ENCODE measurements around the gene SCG3. TPM values are rescaled to one million over a fixed set of nuclear protein-coding genes. Genes with fewer than 3 reads are reported as not detected.
"Not testable (repeated sequence)": the region's sequence is repeated elsewhere in the genome, so short reads cannot be mapped to it uniquely, and the experiment has no call there.

SCG3 gene
- total and polyA plus RNA-seq, 2 donors: 0.19 to 0.59 TPM

DNA sequence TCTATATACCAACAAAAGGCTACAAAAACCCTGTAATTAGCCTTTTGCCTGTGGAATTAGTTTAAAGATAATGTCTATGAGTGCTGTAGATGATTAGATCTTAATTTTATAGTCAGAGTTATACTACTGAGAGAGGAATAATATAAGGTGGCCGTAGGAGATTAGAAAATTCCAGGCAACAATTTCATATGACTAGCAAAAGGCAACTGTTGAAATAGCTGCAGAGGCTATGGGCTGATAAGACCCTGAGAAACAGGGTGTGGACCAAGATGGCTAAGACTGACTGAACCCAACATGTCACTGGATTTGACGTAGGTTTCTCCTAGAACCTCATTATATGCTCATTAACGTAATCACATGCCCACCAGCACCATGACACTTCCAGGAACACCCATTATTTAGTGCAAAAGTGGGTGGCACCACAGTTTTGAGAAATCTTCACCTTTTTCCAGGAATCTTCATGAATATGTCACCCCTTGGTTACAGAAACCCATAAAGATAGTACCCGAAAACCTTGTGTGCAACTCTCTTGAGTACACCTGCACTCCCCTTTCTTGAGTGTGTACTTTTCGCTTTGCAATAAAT, 29.1 kb upstream of the SCG3 start:
- no peaks in the 10 kb centered on the region for H3K9me3 ChIP-seq (ENCODE audit: control insufficient read depth in 2 of 2, insufficient read depth in 1 of 2, low read length in 1 of 2)
- no peak overlapping the region for H3K4me3 ChIP-seq (ENCODE audit: low read length in 2 of 2)
- no peaks in the 10 kb centered on the region for H3K36me3 ChIP-seq (ENCODE audit: control insufficient read depth in 2 of 2, insufficient read depth in 2 of 2, low read length in 1 of 2)
- no peaks in the 10 kb centered on the region for H3K27me3 ChIP-seq (ENCODE audit: control insufficient read depth in 2 of 2, insufficient read depth in 1 of 2, low read length in 1 of 2)
- no peaks in the 10 kb centered on the region for H3K4me1 ChIP-seq (ENCODE audit: control insufficient read depth in 2 of 2, insufficient read depth in 2 of 2, low read length in 2 of 2)
- H3K27ac ChIP-seq (ENCODE audit: low read depth in 1 of 2, low read length in 1 of 2): no peak overlapping the region
- DNase-seq (ENCODE audit: low read depth in 6 of 9, low spot score in 9 of 9): no peak
- WGBS: 95% methylated on average over 5 of the region's 5 CpGs

GRCh38 chr15:51655401-51656057, 25.8 kb upstream of the SCG3 start:
- H3K27ac ChIP-seq (ENCODE audit: low read depth in 1 of 2, low read length in 1 of 2); H3K27me3 ChIP-seq (ENCODE audit: control insufficient read depth in 2 of 2, insufficient read depth in 1 of 2, low read length in 1 of 2); H3K36me3 ChIP-seq (ENCODE audit: control insufficient read depth in 2 of 2, insufficient read depth in 2 of 2, low read length in 1 of 2); H3K4me1 ChIP-seq (ENCODE audit: control insufficient read depth in 2 of 2, insufficient read depth in 2 of 2, low read length in 2 of 2); H3K9me3 ChIP-seq (ENCODE audit: control insufficient read depth in 2 of 2, insufficient read depth in 1 of 2, low read length in 1 of 2); H3K4me3 ChIP-seq (ENCODE audit: low read length in 2 of 2); DNase-seq (ENCODE audit: low read depth in 6 of 9, low spot score in 9 of 9): not testable (repeated sequence)
- WGBS: 98% methylated on average over 24 of the region's 24 CpGs

DNA sequence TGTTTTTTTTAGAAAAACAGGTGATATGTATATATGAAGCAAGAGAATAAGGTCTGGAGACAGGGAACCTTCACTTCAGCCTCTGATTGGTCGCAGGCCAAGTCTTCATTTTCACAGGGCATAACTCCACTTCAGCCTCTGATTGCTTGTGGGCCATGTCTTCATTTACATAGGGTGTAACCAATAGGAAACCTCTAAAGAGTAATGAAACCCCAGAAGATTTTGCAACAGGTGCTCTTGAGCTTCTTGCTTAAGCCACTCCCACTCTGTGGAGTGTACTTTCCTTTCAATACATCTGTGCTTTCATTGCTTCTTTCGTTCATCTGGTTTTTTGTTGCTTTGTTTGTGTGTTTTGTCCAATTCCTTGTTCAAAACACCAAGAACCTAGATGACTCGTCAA, 22.6 kb upstream of the SCG3 start:
- Histone ChIP-seq H3K27ac (ENCODE audit: low read depth in 1 of 2, low read length in 1 of 2) (no peak overlapping the region), H3K27me3 (ENCODE audit: control insufficient read depth in 2 of 2, insufficient read depth in 1 of 2, low read length in 1 of 2) (no peaks in the 10 kb centered on the region), H3K4me1 (ENCODE audit: control insufficient read depth in 2 of 2, insufficient read depth in 2 of 2, low read length in 2 of 2) (no peaks in the 10 kb centered on the region), H3K4me3 (ENCODE audit: low read length in 2 of 2) (no peak overlapping the region), H3K36me3 (ENCODE audit: control insufficient read depth in 2 of 2, insufficient read depth in 2 of 2, low read length in 1 of 2) (no peaks in the 10 kb centered on the region), H3K9me3 (ENCODE audit: control insufficient read depth in 2 of 2, insufficient read depth in 1 of 2, low read length in 1 of 2) (no peaks in the 10 kb centered on the region)
- WGBS: 94% methylated on average over 3 of the region's 3 CpGs
- DNase-seq (ENCODE audit: low read depth in 6 of 9, low spot score in 9 of 9): peak in 1 of 9 donors; percentile 6

- no peaks in the 10 kb centered on the region for H3K36me3 ChIP-seq (ENCODE audit: control insufficient read depth in 2 of 2, insufficient read depth in 2 of 2, low read length in 1 of 2)
- H3K4me3 ChIP-seq (ENCODE audit: low read length in 2 of 2): no peak overlapping the region
- 97% methylated on average over 2 of the region's 2 CpGs for WGBS
- no peaks in the 10 kb centered on the region for H3K9me3 ChIP-seq (ENCODE audit: control insufficient read depth in 2 of 2, insufficient read depth in 1 of 2, low read length in 1 of 2)
- no peaks in the 10 kb centered on the region for H3K27me3 ChIP-seq (ENCODE audit: control insufficient read depth in 2 of 2, insufficient read depth in 1 of 2, low read length in 1 of 2)
- H3K27ac ChIP-seq (ENCODE audit: low read depth in 1 of 2, low read length in 1 of 2): no peak overlapping the region
- no peaks in the 10 kb centered on the region for H3K4me1 ChIP-seq (ENCODE audit: control insufficient read depth in 2 of 2, insufficient read depth in 2 of 2, low read length in 2 of 2)
- no peak for DNase-seq (ENCODE audit: low read depth in 6 of 9, low spot score in 9 of 9)
Observed at GRCh38 chr15:51661072-51661471, 20.2 kb upstream of the SCG3 start.

- no peaks in the 10 kb centered on the region for H3K9me3 ChIP-seq (ENCODE audit: control insufficient read depth in 2 of 2, insufficient read depth in 1 of 2, low read length in 1 of 2)
Observed at GRCh38 chr15:51667478-51667877, 13.8 kb upstream of the SCG3 start.

DNA sequence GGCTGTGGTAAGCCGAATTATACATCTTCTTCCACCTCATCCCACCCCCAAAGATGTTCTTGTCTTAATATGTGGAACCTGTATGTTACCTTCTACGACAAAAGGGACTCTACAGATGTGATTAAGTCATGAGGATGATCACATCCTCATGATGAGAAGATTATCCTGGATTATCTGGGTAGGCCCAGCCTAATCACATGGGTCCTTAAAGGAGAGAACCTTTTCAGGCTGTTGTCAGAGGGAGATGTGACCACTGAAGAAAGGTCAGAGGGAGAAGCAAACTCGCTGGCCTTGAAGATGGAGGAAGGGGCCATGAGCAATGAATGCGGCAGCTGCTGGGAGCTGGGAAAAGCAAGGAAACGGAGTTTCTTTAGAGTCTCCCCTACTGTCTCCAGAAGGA, 12.9 kb upstream of the SCG3 start:
- WGBS: 96% methylated on average over 5 of the region's 5 CpGs
- Histone ChIP-seq H3K27me3 (ENCODE audit: control insufficient read depth in 2 of 2, insufficient read depth in 1 of 2, low read length in 1 of 2) (no peaks in the 10 kb centered on the region), H3K4me1 (ENCODE audit: control insufficient read depth in 2 of 2, insufficient read depth in 2 of 2, low read length in 2 of 2) (no peaks in the 10 kb centered on the region), H3K36me3 (ENCODE audit: control insufficient read depth in 2 of 2, insufficient read depth in 2 of 2, low read length in 1 of 2) (no peaks in the 10 kb centered on the region), H3K4me3 (ENCODE audit: low read length in 2 of 2) (no peak overlapping the region), H3K9me3 (ENCODE audit: control insufficient read depth in 2 of 2, insufficient read depth in 1 of 2, low read length in 1 of 2) (no peaks in the 10 kb centered on the region), H3K27ac (ENCODE audit: low read depth in 1 of 2, low read length in 1 of 2) (no peak overlapping the region)
- no peak for DNase-seq (ENCODE audit: low read depth in 6 of 9, low spot score in 9 of 9)

More at GRCh38 chr15:51667478-51667877, 13.8 kb upstream of the SCG3 start:
- DNase-seq (ENCODE audit: low read depth in 6 of 9, low spot score in 9 of 9): peak in 2 of 9 donors; percentile 4 to 38
- no peaks in the 10 kb centered on the region for H3K36me3 ChIP-seq (ENCODE audit: control insufficient read depth in 2 of 2, insufficient read depth in 2 of 2, low read length in 1 of 2)
- H3K4me3 ChIP-seq (ENCODE audit: low read length in 2 of 2): no peak overlapping the region
- H3K27me3 ChIP-seq (ENCODE audit: control insufficient read depth in 2 of 2, insufficient read depth in 1 of 2, low read length in 1 of 2): no peaks in the 10 kb centered on the region
- H3K27ac ChIP-seq (ENCODE audit: low read depth in 1 of 2, low read length in 1 of 2): no peak overlapping the region
- WGBS: 20% methylated on average over 6 of the region's 6 CpGs
- no peaks in the 10 kb centered on the region for H3K4me1 ChIP-seq (ENCODE audit: control insufficient read depth in 2 of 2, insufficient read depth in 2 of 2, low read length in 2 of 2)

- H3K4me1 ChIP-seq (ENCODE audit: control insufficient read depth in 2 of 2, insufficient read depth in 2 of 2, low read length in 2 of 2): no peaks in the 10 kb centered on the region
- no peaks in the 10 kb centered on the region for H3K27me3 ChIP-seq (ENCODE audit: control insufficient read depth in 2 of 2, insufficient read depth in 1 of 2, low read length in 1 of 2)
- no peak for DNase-seq (ENCODE audit: low read depth in 6 of 9, low spot score in 9 of 9)
- H3K4me3 ChIP-seq (ENCODE audit: low read length in 2 of 2): no peak overlapping the region
- H3K9me3 ChIP-seq (ENCODE audit: control insufficient read depth in 2 of 2, insufficient read depth in 1 of 2, low read length in 1 of 2): no peaks in the 10 kb centered on the region
- no peak overlapping the region for H3K27ac ChIP-seq (ENCODE audit: low read depth in 1 of 2, low read length in 1 of 2)
- H3K36me3 ChIP-seq (ENCODE audit: control insufficient read depth in 2 of 2, insufficient read depth in 2 of 2, low read length in 1 of 2): no peaks in the 10 kb centered on the region
- WGBS: 98% methylated on average over 2 of the region's 2 CpGs
Observed at GRCh38 chr15:51669381-51669780, 11.9 kb upstream of the SCG3 start.

DNA sequence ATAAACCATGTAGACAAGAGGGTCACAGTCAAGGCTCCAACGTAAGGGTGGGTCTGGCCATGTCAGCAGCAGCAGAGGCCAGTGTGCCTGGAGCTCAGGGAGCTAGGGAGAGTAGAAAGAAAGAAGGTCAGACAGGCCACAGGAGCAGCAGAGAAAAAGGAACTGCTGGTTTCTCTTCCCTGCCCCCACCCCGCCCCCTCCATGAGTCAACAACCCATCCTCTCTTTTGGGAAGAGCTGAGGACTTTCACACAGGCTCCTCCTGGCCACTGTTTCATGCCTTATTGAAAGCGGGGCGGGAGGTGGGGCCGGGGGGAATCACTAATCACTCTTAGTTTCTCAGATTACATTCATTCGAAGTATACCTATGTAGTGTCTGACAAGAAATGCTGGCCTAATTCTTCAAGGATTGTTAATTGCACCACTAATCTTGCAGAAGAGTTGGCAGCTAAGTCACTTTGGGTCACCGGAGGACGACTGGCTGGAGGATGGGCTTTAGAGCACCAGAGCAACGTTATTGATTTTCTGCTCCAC, 9.1 kb upstream of the SCG3 start:
- no peaks in the 10 kb centered on the region for H3K36me3 ChIP-seq (ENCODE audit: control insufficient read depth in 2 of 2, insufficient read depth in 2 of 2, low read length in 1 of 2)
- no peak for DNase-seq (ENCODE audit: low read depth in 6 of 9, low spot score in 9 of 9)

DNA sequence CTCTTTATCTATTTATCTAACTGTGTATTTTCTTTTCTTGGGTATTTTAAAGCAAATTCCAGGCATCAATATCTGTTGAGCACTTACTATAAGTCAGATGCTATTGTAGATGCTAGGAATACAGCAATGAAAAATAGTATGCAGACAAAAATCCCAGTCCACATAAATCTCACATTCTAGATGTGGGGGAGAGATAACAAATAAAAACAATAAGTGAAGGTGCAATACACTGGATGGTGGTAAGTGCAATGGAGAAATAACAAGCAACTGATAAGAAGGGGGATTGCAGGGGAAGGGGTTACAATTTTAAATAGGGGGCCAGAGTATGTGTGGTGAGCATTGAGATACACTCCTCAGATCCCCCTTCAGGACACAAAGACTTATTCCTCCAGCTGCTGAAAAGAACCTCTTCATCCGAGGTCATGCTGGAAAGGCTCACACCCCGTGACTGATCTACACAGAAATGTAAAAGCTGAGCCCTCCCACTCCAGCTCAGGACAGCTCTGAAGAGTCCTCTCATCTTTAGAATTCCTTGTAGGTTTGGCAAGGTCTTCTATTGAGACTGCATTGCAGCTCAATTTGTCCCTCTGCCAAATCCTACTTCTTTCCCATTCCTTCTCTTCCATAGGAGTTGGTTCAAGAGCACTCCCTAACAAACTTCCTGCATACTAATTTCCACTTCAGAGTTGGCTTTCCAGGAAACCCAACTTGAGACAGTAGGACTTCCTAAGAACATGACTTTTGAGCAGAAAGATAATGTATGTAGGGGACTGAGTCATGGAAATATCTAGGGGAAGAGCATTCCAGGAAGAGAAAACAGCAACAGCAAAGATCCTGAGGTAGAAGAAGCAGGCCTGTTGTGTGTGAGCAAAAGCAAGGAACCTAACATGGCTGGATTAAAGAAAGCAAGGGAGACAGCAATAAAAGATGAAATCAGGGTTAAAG, 8.1 kb upstream of the SCG3 start:
- H3K9me3 ChIP-seq (ENCODE audit: control insufficient read depth in 2 of 2, insufficient read depth in 1 of 2, low read length in 1 of 2): no peaks in the 10 kb centered on the region
- H3K27me3 ChIP-seq (ENCODE audit: control insufficient read depth in 2 of 2, insufficient read depth in 1 of 2, low read length in 1 of 2): no peaks in the 10 kb centered on the region
- H3K36me3 ChIP-seq (ENCODE audit: control insufficient read depth in 2 of 2, insufficient read depth in 2 of 2, low read length in 1 of 2): no peaks in the 10 kb centered on the region
- H3K4me1 ChIP-seq (ENCODE audit: control insufficient read depth in 2 of 2, insufficient read depth in 2 of 2, low read length in 2 of 2): no peaks in the 10 kb centered on the region
- H3K27ac ChIP-seq (ENCODE audit: low read depth in 1 of 2, low read length in 1 of 2): no peak overlapping the region
- WGBS: 88% methylated on average over 2 of the region's 2 CpGs
- no peak for DNase-seq (ENCODE audit: low read depth in 6 of 9, low spot score in 9 of 9)
- H3K4me3 ChIP-seq (ENCODE audit: low read length in 2 of 2): no peak overlapping the region

More for the DNA sequence above, 9.1 kb upstream of the SCG3 start:
- Histone ChIP-seq H3K27ac (ENCODE audit: low read depth in 1 of 2, low read length in 1 of 2) (no peak overlapping the region), H3K27me3 (ENCODE audit: control insufficient read depth in 2 of 2, insufficient read depth in 1 of 2, low read length in 1 of 2) (no peaks in the 10 kb centered on the region), H3K4me3 (ENCODE audit: low read length in 2 of 2) (no peak overlapping the region), H3K9me3 (ENCODE audit: control insufficient read depth in 2 of 2, insufficient read depth in 1 of 2, low read length in 1 of 2) (no peaks in the 10 kb centered on the region), H3K4me1 (ENCODE audit: control insufficient read depth in 2 of 2, insufficient read depth in 2 of 2, low read length in 2 of 2) (no peaks in the 10 kb centered on the region)
- 65% methylated on average over 9 of the region's 9 CpGs for WGBS
